OCI-LY1 (cell line): ENCODE data around the gene DIP2C.

ENCODE experiments used
- H2AFZ ChIP-seq: fragments of 200-600 bp; sonication (generic), shearing (Covaris generic); 2 replicates; pipeline ENCODE4 v1.6.0; 2014; ENCODE audit warnings: antibody characterized with exemption, mild to moderate bottlenecking, low read length
- H3F3A ChIP-seq: fragments of 200-600 bp; sonication (generic), shearing (Covaris generic); 2 replicates; pipeline ENCODE4 v1.6.0; 2014; ENCODE audit warnings: mild to moderate bottlenecking, antibody characterized with exemption, low read length, moderate library complexity; ENCODE audit not compliant: insufficient read depth
- H3K27ac ChIP-seq: fragments of 200-600 bp; sonication (generic); 2 replicates; pipeline ENCODE4 v1.5.1; 2014; ENCODE audit warnings: low read length, mixed run types, mild to moderate bottlenecking, low read depth; ENCODE audit not compliant: poor library complexity, severe bottlenecking
- H3K27me3 ChIP-seq: fragments of 200-600 bp; sonication (generic); 2 replicates; pipeline ENCODE4 v1.6.0; 2014; ENCODE audit warnings: antibody characterized with exemption, mild to moderate bottlenecking, low read length, moderate library complexity; ENCODE audit not compliant: insufficient read depth
- H3K36me3 ChIP-seq: fragments of 200-600 bp; sonication (generic); 2 replicates; pipeline ENCODE4 v1.6.1; 2014; ENCODE audit warnings: mild to moderate bottlenecking, antibody characterized with exemption, low read length, moderate library complexity, mixed read lengths; ENCODE audit not compliant: insufficient read depth
- H3K4me1 ChIP-seq: fragments of 200-600 bp; sonication (generic); 2 replicates; pipeline ENCODE4 v1.5.1; 2014; ENCODE audit warnings: mild to moderate bottlenecking, low read length, moderate library complexity; ENCODE audit not compliant: insufficient read depth, severe bottlenecking
- H3K4me2 ChIP-seq: fragments of 200-600 bp; sonication (generic), shearing (Covaris generic); 2 replicates; pipeline ENCODE4 v1.6.1; 2014; ENCODE audit warnings: low read length
- H3K4me3 ChIP-seq: fragments of 200-600 bp; sonication (generic); 2 replicates; pipeline ENCODE4 v1.5.1; 2014; ENCODE audit warnings: low read length, low read depth, mild to moderate bottlenecking, mixed read lengths; ENCODE audit not compliant: poor library complexity, severe bottlenecking
- H3K79me2 ChIP-seq: fragments of 200-600 bp; shearing (Covaris generic); 2 replicates; pipeline ENCODE4 v1.6.1; 2016; ENCODE audit warnings: mixed run types, low read length, mixed read lengths; ENCODE audit not compliant: insufficient read depth
- H3K9ac ChIP-seq: fragments of 200-600 bp; sonication (generic), shearing (Covaris generic); 2 replicates; pipeline ENCODE4 v1.6.1; 2014; ENCODE audit warnings: mild to moderate bottlenecking, low read length, mixed read lengths
- H3K9me2 ChIP-seq: fragments of 200-600 bp; sonication (generic), shearing (Covaris generic); 2 replicates; pipeline ENCODE4 v1.6.1; 2014; ENCODE audit warnings: low read depth, mild to moderate bottlenecking, low read length, mixed read lengths
- H3K9me3 ChIP-seq: fragments of 200-600 bp; shearing (Covaris generic); 2 replicates; pipeline ENCODE4 v1.6.1; 2014; ENCODE audit warnings: low read length, mixed read lengths
- H4K20me1 ChIP-seq: fragments of 200-600 bp; sonication (generic), shearing (Covaris generic); 2 replicates; pipeline ENCODE4 v1.6.0; 2016; ENCODE audit warnings: mild to moderate bottlenecking, low read length; ENCODE audit not compliant: insufficient read depth
- CTCF ChIP-seq: fragments of 200-600 bp; sonication (generic), shearing (Covaris generic); IDR thresholded peaks from 2 replicates; pipeline ENCODE4 v1.5.1; 2017; ENCODE audit warnings: mild to moderate bottlenecking, antibody characterized with exemption, low read length, moderate library complexity, mixed read lengths
- EZH2 ChIP-seq: fragments of 200-600 bp; sonication (generic), shearing (Covaris generic); IDR thresholded peaks from 2 replicates; pipeline ENCODE4 v1.8.0; 2017; ENCODE audit warnings: borderline replicate concordance, mixed run types, mild to moderate bottlenecking, antibody characterized with exemption, low read length, moderate library complexity, mixed read lengths

Gene DIP2C

GRCh38 chr10:568848-569247 is 120.6 kb downstream of the DIP2C start:
- Histone ChIP-seq H3K27me3 (no peaks in the 10 kb centered on the region), H3K9me3 (peaks cover 12% of the 10 kb centered on the region), H3K4me3 (no peak overlapping the region), H2AFZ (no peak overlapping the region), H3K4me1 (peaks cover 76% of the 10 kb centered on the region), H3K9me2 (no peaks in the 10 kb centered on the region), H3K36me3 (peaks cover 39% of the 10 kb centered on the region), H3K79me2 (peaks cover 36% of the 10 kb centered on the region), H3K9ac (no peak overlapping the region), H4K20me1 (no peaks in the 10 kb centered on the region), H3K4me2 (no peak overlapping the region), H3K27ac (peak overlapping the region; percentile 100), H3F3A (no peaks in the 10 kb centered on the region; the same call in 1 of the 2 replicates)
- TF ChIP-seq CTCF (no peak), EZH2 (no peak)

GRCh38 chr10:567869-568268 is 121.6 kb downstream of the DIP2C start:
- Histone ChIP-seq H3K4me1 (peaks cover 76% of the 10 kb centered on the region), H3K36me3 (peaks cover 45% of the 10 kb centered on the region), H3K4me3 (no peak overlapping the region), H3K9me2 (no peaks in the 10 kb centered on the region), H4K20me1 (no peaks in the 10 kb centered on the region), H3K79me2 (peaks cover 41% of the 10 kb centered on the region), H3K27ac (peak overlapping the region; percentile 100), H2AFZ (no peak overlapping the region), H3K27me3 (no peaks in the 10 kb centered on the region), H3K4me2 (peak overlapping the region; percentile 46; the same call in 1 of the 2 replicates), H3F3A (no peaks in the 10 kb centered on the region; the same call in 1 of the 2 replicates), H3K9ac (peak overlapping the region; percentile 67; the same call in 1 of the 2 replicates), H3K9me3 (peaks cover 13% of the 10 kb centered on the region)
- TF ChIP-seq CTCF (no peak), EZH2 (no peak)

- H3K9me3 ChIP-seq: peaks cover 10% of the 10 kb centered on the region
- H2AFZ ChIP-seq: no peak overlapping the region
- H3F3A ChIP-seq: peaks cover 8% of the 10 kb centered on the region
- peak overlapping the region; percentile 100 for H3K27ac ChIP-seq
- peaks cover 79% of the 10 kb centered on the region for H3K4me1 ChIP-seq
- H3K4me2 ChIP-seq: peak overlapping the region; percentile 46
- no peaks in the 10 kb centered on the region for H4K20me1 ChIP-seq
- H3K9ac ChIP-seq: peak overlapping the region; percentile 67
- H3K79me2 ChIP-seq: peaks cover 38% of the 10 kb centered on the region
- H3K4me3 ChIP-seq: peak overlapping the region; percentile 33
- peaks cover 35% of the 10 kb centered on the region for H3K36me3 ChIP-seq
- H3K9me2 ChIP-seq: no peaks in the 10 kb centered on the region
- no peaks in the 10 kb centered on the region for H3K27me3 ChIP-seq
- TF ChIP-seq CTCF (peak; percentile 43; the same call in 1 of the 2 replicates), EZH2 (no peak)
Measured at GRCh38 chr10:566241-566885, 123.1 kb downstream of the DIP2C start.
